HG02610 (cell line): Measurements from ENCODE around the gene KLHL29.

ENCODE experiments used
- ATAC-seq: cut with Tn5 transposase; IDR thresholded peaks from one replicate; pipeline ENCODE4 v1.9.1; 2021; ENCODE audit warnings: mild to moderate bottlenecking, moderate library complexity; ENCODE audit not compliant: unreplicated experiment

Gene KLHL29

DNA sequence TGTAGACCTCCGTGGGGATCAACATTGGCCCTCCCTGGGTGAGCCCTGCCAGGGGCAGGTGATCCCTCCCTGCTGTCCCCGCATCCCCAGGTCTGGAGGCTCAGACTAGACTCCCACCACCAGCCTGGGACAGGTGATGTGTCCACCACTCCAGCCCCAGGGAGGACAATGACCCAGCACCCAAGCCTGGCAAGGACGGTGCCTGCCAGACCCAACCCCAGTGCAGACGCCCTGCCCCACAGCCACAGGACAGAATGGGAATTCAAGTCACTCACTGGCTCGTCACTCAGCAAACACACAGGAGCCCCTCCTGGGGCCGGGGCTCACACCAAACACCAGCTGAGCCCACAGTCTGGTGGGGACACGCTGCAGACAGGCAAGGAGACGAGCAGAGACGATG lies 302.2 kb downstream of the KLHL29 start:
- ATAC-seq, result no peak

DNA sequence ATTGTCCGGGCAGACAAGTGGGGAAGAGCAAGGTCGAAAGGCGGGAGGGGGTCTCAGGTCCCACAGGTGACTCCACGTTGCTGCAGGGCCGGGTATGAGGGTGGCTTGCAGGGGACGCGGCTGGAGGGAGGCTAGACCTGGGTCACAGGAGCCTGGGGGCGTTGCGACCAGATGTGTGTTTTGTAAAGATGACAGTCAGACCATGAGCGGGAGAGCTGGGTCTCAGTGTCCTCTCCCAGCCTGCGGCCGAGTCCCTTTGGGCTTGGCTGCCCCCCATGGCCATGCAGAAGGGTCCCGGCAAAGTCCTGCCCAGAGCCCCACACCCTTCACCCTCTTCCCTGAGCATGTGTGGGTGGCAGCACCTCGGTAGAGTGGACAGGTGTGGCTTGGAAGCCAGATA lies 302.7 kb downstream of the KLHL29 start:
- no peak for ATAC-seq

GRCh38 chr2:23688486-23689130 lies 303.6 kb downstream of the KLHL29 start:
- ATAC-seq, result no peak

DNA sequence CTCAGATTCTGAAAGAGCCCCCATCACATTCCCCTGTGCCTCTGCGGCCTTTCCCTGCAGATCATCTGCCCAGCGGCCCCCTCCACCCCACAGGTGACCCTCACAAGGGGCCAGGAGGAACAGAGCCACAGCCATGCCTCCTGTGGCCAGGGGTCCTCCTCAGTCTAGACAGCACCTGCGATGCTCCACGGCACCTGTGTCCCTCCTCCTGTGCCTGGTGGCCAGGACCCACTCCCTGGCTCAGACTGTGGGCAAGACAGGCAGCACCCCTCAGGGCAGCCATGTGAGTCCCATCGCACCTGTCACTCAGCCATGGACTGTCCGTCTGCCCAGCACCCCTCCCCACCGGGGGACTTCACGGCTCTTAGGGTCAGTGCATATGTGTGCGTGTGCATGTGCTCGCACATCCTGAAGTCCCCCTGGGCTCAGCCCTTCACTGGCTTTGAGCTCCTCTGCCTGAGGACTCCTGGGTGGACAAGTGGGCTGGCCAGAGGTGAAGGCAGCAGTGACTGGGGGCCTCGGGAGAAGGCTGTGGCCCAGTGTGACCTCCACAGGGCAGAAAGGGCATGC lies 304.2 kb downstream of the KLHL29 start:
- no peak for ATAC-seq

GRCh38 chr2:23689891-23690290 lies 304.9 kb downstream of the KLHL29 start:
- no peak for ATAC-seq

DNA sequence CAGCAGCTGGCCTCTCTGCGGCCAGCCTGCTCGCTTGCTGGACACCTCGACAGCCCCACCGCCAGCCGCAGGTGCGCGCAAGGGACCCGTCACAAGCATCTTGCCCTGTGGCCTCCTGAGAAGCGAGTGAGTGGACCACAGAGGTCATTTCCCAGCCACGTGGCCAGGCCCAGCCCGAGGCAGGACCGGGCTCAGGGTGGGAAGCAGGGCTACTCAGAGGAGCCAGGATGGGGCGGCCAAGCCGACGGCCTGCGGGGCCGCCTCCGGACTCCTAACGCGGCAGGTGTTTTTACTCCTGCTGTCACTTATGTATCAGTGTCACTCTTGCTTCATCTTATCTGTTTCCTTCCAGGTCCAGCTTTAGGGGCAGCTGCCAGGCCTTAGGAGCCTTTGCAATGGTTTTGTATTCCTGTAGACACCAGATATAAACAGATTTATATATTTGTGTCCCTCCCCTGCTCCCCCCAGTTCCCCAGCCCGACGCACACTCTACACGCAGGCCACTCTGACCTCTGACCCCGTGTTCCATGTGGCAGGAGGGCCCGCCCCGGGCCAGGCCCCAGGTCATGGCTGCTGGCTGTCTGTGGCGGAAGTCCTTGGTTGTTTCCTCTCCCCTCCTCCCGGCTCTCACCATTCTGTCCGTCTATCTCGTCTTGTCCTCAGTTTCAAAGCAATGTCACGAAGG lies 305.6 kb downstream of the KLHL29 start:
- ATAC-seq, result no peak

DNA sequence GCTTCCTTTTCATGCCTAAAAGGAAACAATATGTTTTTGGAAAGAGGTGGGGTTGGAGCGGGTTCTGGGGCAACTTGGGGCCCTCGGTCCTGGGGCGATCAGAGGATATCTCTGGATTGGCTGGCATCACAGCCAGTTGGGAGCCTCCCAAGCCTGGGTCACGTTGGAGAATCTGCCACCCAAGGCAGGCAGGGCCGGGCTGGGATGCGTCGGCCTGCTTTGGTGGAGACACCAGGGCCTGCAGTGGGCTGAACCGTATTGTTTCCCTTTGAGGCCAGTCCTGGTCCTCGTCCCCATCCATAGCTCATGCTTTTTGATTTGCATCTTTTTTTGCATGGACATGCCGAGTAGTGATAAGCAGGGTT lies 306.1 kb downstream of the KLHL29 start:
- ATAC-seq, result no peak

GRCh38 chr2:23691565-23691964 lies 306.6 kb downstream of the KLHL29 start:
- ATAC-seq, result no peak

GRCh38 chr2:23692263-23692662 lies 307.3 kb downstream of the KLHL29 start:
- no peak for ATAC-seq

- ATAC-seq, result no peak
These were observed 308.0 kb downstream of the KLHL29 start for GRCh38 chr2:23692851-23693605.

GRCh38 chr2:23693606-23693951 lies 308.6 kb downstream of the KLHL29 start:
- no peak for ATAC-seq

- ATAC-seq, result no peak
These were observed 309.4 kb downstream of the KLHL29 start for GRCh38 chr2:23694058-23695045.

DNA sequence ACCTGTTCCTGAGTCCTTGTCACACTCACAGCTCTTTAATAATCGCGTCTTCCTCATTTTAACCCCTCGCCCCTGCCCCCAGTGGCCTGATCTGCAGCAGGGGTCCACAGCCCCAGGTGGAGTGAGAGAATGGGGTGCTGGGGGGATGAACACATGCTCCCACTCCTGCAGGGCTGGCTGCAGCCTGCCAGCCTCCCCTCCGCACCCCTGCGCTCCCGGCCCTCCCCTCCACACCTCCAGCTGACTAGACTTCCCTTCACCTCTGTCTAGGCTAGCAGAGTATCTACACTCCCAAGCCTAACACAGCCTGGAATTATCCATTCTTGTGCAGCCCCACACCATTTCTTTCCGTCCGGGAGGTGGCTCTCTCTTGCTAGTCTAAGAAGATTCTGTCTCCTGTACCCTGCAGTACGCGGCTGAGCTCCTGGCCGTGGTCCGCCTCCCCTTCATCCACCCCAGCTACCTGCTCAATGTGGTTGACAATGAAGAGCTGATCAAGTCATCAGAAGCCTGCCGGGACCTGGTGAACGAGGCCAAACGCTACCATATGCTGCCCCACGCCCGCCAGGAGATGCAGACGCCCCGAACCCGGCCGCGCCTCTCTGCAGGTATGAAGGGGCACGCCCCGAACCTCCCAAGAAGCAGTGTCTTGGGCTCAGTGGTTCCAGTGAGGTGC lies 310.4 kb downstream of the KLHL29 start:
- no peak for ATAC-seq

DNA sequence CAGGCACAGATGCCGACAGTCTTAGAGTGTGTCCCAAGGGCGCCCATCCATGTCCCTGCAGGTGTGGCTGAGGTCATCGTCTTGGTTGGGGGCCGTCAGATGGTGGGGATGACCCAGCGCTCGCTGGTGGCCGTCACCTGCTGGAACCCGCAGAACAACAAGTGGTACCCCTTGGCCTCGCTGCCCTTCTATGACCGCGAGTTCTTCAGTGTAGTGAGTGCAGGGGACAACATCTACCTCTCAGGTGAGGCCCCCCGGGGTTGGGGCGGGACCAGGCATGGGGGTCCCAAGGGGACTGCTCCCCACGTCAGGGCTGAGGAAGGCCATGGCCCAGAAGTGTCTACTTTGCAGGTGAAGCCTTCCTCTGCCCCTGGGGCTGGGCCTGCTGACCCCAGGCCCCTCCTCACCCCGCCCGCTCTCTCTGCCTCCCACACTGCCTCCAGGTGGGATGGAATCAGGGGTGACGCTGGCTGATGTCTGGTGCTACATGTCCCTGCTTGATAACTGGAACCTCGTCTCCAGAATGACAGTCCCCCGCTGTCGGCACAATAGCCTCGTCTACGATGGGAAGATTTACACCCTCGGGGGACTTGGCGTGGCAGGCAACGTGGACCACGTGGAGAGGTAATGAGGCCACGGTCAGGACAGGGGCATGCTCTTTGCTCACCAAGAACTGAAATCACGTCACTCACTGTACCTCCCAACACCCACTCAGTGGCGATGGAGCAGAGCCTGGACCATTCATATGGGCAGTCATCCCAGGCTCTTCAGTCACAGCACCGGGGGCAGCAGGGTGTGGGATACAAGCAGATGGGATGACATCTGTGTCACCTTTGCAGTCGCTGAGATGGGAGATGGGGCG lies 311.1 kb downstream of the KLHL29 start:
- no peak for ATAC-seq

DNA sequence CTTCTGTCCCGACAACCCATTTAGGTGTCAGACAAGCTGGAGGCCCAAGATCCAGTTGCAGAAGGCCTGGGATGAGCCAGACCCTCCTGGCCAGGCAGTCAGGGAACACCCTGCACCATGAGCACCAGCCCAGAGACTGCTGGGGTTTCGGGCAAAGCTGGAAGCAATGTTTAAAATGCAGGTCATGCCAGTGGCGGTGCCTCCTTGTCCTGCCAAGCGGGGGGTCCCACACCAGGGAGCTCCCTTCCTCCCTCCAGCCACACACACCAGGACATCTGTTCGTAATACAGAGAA lies 311.7 kb downstream of the KLHL29 start:
- no peak for ATAC-seq

DNA sequence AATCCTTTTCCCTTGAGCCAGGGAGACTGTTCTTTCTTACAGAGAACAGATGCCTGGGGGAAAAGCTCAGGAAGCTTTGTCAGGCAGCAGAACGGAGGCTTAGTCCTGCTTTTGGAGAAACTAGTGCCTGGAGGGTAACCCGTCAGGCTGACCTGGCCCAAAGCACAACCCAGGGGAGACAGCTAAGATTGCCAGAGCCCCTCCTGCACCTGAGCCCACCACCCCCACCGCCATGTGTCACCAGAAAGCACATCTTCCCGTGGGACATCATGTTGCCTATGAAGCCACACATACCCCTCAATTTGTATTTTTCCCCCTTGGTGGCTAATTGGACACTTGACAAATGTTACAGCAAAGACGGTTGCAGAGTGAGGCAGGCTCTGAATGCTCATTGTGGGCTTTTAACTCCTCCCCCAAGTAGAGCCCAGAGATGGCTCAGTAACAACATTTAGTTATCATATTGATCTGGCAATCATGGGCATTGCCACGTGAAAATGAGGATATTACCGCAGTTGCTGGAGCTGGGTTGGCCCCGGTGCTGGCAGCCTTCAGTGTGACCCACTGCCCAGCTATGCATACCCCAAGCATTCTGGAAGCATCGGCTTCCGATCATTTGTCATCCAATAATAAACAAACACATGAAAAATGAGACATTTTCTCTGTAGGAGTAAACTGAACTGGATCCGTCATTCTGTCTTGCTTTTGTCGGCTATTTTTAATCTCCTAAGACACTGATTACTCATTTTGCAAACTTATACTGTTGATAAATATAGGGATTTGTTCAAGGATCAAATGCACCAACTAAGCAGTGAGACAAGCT lies 312.5 kb downstream of the KLHL29 start:
- no peak for ATAC-seq

GRCh38 chr2:23698116-23698693 lies 313.2 kb downstream of the KLHL29 start:
- no peak for ATAC-seq
